ENCODE results near the gene RSPO4. TPM values are rescaled to one million over a fixed set of nuclear protein-coding genes. Genes with fewer than 3 reads are reported as not detected.

Gene RSPO4
- total and polyA plus RNA-seq, 2 of the 8 experiments (the other 6 are each of a cell fraction or from before 2014, with no cell fraction given) = 3.4 to 6.4 TPM

GRCh38 chr20:1041845-1042390 lies 39.8 kb upstream of the RSPO4 start (continued):
- no peak for TF ChIP-seq KDM1A (IDR thresholded peaks at IDR 0.05; ENCODE audit: borderline replicate concordance, low read length)

Measured in H1 (cell line).